Raji (cell line): Measurements from ENCODE around the gene THBD.

Source experiments
- POLR2A ChIP-seq: IDR thresholded peaks from 2 replicates; pipeline ENCODE4 v1.6.1; 2011; ENCODE audit warnings: low read depth, low read length, control low read depth; ENCODE audit not compliant: insufficient read depth

THBD gene

GRCh38 chr20:23072892-23073586 is 23.6 kb upstream of the THBD start:
- TF ChIP-seq POLR2A, result no peak

GRCh38 chr20:23071996-23072395 is 22.5 kb upstream of the THBD start:
- no peak for TF ChIP-seq POLR2A

- TF ChIP-seq POLR2A, result no peak
Observed at GRCh38 chr20:23071398-23071797, 21.9 kb upstream of the THBD start.

GRCh38 chr20:23069108-23069507 is 19.6 kb upstream of the THBD start:
- TF ChIP-seq POLR2A, result no peak

GRCh38 chr20:23068283-23068682 is 18.8 kb upstream of the THBD start:
- TF ChIP-seq POLR2A, result no peak

GRCh38 chr20:23066772-23067171 is 17.3 kb upstream of the THBD start:
- TF ChIP-seq POLR2A, result no peak

GRCh38 chr20:23065266-23066201 is 16.1 kb upstream of the THBD start:
- TF ChIP-seq POLR2A, result no peak

- TF ChIP-seq POLR2A, result no peak
Observed at GRCh38 chr20:23063581-23063980, 14.1 kb upstream of the THBD start.

GRCh38 chr20:23063168-23063567 is 13.7 kb upstream of the THBD start:
- TF ChIP-seq POLR2A, result no peak

- TF ChIP-seq POLR2A, result no peak
Observed at GRCh38 chr20:23062632-23063031, 13.2 kb upstream of the THBD start.

GRCh38 chr20:23061734-23062561 is 12.5 kb upstream of the THBD start:
- no peak for TF ChIP-seq POLR2A

GRCh38 chr20:23061262-23061661 is 11.8 kb upstream of the THBD start:
- TF ChIP-seq POLR2A, result no peak

GRCh38 chr20:23060629-23061028 is 11.2 kb upstream of the THBD start:
- no peak for TF ChIP-seq POLR2A

- no peak for TF ChIP-seq POLR2A
Observed at GRCh38 chr20:23059846-23060245, 10.4 kb upstream of the THBD start.

GRCh38 chr20:23059001-23059400 is 9.5 kb upstream of the THBD start:
- no peak for TF ChIP-seq POLR2A
